ENCODE data around the gene RAD51B. TPM values are rescaled to one million over a fixed set of nuclear protein-coding genes. Genes with fewer than 3 reads are reported as not detected.
"Not testable (repeated sequence)": the region's sequence is repeated elsewhere in the genome, so short reads cannot be mapped to it uniquely, and the experiment has no call there.

Gene RAD51B
- total RNA-seq, 1 donor from 2014 or later = 3.2 TPM

GRCh38 chr14:68281497-68281896 is 461.9 kb downstream of the RAD51B start:
- intact Hi-C loops (cut with micrococcal nuclease) = no loop called here
- DNase-seq = no peak
- ATAC-seq = no peak

DNA sequence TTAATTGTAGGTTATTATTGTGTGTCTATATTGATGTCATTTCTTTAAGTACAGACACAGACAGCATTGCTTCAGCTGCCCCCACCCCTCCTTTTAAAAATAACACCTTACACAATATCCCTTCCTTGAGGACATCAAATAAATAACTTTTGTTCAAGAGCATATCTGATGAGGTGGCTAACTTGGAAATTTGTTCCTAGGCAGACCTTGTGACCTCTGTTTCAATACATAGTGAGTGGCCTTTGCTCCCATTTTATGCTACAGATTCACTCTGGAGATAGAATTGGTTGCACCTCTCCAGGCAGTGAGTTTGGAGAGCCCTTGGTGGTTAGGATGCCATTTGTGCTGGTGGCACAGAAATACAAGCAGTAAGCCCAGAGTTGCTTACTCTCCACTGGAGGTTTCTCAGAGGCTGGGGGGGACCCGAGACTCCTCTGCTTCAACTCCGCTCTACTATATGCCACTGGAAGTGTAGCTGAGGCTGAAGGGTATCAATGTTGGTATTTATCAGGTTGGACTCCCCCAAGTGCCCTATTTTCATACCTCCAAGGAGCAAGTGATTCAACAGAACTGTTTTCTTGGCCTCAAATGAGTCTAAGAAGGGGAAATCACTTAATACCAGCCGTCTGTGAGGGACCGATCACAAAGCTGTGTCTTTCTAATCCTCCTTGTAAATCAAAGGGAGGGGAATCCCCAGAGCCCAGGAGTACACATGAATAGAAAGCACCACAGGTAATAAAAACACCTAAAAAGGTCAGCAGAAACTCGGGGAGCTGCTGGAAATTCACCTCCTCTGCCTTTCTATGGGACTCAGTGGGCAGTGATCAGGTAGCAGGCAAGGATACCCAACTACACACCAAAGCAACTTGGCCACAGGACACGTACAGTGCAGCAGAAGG is 463.1 kb downstream of the RAD51B start:
- DNase-seq (no peak), ATAC-seq (no peak)
- intact Hi-C loops (cut with micrococcal nuclease) = no loop called here

GRCh38 chr14:68283378-68284123 is 464.0 kb downstream of the RAD51B start:
- intact Hi-C loops (cut with micrococcal nuclease) = no loop called here
- ATAC-seq (peak; percentile 63), DNase-seq (peak; percentile 41)

DNA sequence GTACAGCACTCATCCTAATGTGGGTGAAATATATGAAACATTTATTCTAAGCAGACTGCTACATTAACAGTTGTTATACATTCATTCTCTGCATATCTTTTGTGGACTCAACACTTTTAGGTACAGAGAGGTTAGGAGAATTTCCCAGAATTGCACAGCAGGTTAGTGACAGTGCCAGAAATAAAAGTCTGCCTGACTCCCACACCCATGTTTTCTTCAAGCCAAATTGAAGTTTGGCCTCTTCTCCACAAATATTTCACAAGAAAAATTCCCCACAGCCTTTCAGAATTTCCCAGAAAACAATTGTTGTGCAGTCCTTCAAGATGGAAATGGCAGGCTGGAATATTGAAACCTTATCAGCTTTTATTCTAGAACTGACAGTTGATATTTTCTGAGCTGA is 464.8 kb downstream of the RAD51B start:
- DNase-seq (no peak), ATAC-seq (peak; percentile 77)
- intact Hi-C loops (cut with micrococcal nuclease) = no loop called here

DNA sequence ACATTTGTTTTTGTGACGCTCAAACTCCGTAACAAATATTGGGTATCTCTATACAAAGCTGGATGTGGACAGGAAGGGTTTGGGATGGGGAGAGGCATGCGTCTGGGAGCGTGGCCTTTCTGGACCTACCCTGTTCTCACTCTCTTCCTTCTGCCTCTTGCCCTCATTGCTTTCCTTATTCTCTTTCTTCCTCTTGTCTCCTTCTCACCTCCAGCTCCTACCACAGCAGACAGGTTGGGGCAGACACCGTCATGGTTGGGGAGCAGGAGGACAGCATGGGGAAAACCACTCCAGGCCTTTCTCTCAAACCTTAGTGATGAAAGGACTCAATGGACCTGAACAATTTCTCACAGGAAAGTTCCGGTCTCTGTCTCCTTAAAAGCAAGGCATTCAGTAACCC is 465.3 kb downstream of the RAD51B start:
- ATAC-seq = peak; percentile 57
- intact Hi-C loops (cut with micrococcal nuclease) = no loop called here
- no peak for DNase-seq

GRCh38 chr14:68285421-68286179 is 466.0 kb downstream of the RAD51B start:
- ATAC-seq (no peak), DNase-seq (no peak)
- intact Hi-C loops (cut with micrococcal nuclease) = no loop called here

DNA sequence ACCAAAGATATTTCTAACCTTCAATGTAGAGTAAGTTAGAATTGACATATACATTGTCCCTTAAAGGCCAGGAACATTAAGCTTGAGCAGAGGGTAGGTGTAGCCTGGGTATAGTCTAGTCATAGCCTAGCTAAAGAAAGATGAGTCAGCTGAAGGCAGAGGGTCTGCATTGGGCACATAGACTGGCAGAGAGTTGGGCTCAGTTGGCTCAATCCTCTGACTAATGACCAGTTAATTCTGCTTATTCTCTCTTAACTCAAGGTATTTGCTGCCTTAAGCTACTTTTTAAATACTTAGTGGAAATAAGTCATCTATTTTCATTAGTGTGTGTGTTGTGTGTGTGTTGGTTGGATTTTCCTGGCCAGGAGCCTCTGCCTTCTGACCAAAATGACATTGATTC is 467.1 kb downstream of the RAD51B start:
- ATAC-seq (no peak), DNase-seq (no peak)
- intact Hi-C loops (cut with micrococcal nuclease) = no loop called here

DNA sequence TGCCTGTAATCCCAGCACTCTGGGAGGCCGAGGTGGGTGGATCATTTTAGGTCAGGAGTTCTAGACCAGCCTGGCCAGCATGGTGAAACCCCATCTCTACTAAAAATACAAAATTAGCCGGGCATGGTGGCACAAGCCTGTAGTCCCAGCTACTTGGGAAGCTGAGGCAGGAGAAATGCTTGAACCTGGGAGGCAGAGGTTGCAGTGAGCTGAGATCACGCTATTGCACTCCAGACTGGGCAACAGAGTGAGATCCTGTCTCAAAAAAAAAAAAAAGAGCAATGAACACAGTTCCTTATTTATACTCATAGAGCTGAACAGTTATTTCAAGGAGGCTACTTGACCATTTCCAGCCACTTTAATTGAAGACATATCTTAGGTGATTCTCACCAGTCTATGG is 469.9 kb downstream of the RAD51B start:
- ATAC-seq; DNase-seq; intact Hi-C loops (cut with micrococcal nuclease): not testable (repeated sequence)

GRCh38 chr14:68291820-68292219 is 472.2 kb downstream of the RAD51B start:
- DNase-seq = no peak
- intact Hi-C loops (cut with micrococcal nuclease) = no loop called here
- peak; percentile 17 for ATAC-seq

- intact Hi-C loops (cut with micrococcal nuclease) = no loop called here
- DNase-seq = no peak
- no peak for ATAC-seq
These were observed 473.0 kb downstream of the RAD51B start for GRCh38 chr14:68292441-68293215.

DNA sequence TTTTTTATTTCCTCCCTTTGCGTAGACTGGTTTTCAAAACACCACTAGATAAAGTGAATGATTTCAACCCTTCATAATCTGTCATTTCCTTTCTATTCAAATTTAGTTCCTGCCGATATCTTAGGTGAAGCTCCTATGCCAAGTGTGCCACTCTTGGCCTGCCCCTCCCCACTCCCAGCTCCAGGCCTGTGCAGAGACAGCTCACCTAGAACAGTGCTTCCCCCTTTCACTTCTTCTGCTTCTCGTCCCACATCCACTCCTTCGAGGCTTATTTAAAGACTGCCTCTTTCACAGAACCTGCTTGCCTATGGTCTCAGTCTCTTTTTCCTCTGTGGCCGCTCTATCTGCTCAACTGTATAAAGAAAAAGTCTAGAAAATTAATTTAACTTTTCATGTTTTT is 473.8 kb downstream of the RAD51B start:
- DNase-seq (no peak), ATAC-seq (no peak)
- intact Hi-C loops (cut with micrococcal nuclease) = no loop called here

DNA sequence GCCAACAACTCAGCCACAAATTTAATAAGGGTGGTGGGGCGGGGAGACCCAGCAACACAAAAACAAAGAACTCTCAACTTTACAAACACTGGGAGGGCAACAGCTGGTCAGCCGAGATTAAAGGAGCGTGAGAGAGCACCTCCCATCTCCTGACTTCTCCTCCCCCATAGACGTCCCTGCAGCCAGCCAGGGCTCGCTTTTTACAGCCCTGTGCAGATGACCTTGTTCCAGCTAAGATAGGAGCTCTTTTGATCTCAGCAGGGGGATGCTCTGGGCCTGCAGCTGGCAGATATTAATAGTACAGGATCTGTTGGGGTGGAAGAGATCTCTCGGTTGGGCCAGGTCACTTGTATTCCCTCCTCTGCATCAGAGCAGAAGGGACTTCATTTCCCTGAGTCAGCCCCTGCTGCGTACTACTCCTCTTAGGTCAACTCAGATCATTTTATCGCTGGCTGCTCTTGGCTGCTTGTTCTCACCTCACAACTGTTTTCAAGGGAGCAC is 475.8 kb downstream of the RAD51B start:
- intact Hi-C loops (cut with micrococcal nuclease) = no loop called here
- DNase-seq (peak; percentile 47), ATAC-seq (peak; percentile 92)

DNA sequence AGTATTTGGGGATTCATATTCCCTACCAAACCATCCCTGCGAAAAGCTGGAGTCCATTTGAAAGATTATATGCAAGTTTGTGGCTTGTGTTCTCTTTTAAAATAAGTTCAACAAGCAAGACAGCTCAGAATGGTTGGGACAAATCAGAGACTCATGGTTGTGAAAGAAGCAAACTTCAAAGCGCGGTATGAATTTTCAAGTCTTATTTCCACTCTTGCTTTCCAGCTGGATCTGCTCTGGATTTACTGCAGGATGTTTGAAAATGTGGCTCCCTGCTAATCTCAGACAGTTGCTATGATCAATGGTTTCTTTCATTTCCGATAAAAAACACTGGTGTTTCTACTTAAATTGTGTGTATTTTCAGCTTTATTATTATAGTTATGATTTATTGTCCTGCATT is 477.5 kb downstream of the RAD51B start:
- DNase-seq = no peak
- intact Hi-C loops (cut with micrococcal nuclease) = no loop called here
- no peak for ATAC-seq

- ATAC-seq = no peak
- no peak for DNase-seq
- intact Hi-C loops (cut with micrococcal nuclease) = no loop called here
These were observed 478.4 kb downstream of the RAD51B start for GRCh38 chr14:68297876-68298468.

DNA sequence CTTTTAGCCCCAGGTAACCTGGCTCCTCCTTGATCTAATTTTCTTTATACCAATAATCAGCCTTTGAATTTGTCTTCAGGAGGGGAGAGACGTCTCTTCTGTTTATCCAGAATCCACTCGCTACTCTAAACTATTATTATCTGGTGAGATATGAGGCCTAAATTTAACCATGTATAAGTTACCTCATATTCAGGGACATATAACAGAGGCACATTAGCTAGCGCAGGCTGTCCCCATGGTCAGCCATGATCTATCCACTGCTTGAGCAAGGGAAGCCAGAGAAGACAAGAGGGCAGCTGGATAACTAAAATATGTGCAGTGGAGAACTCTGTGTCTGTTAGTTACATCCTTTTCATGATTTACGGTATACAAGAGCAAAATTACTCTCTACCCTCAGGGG is 481.0 kb downstream of the RAD51B start:
- DNase-seq (no peak), ATAC-seq (no peak)
- intact Hi-C loops (cut with micrococcal nuclease) = no loop called here

GRCh38 chr14:68301219-68301618 is 481.6 kb downstream of the RAD51B start:
- ATAC-seq = no peak
- intact Hi-C loops (cut with micrococcal nuclease) = no loop called here
- no peak for DNase-seq

DNA sequence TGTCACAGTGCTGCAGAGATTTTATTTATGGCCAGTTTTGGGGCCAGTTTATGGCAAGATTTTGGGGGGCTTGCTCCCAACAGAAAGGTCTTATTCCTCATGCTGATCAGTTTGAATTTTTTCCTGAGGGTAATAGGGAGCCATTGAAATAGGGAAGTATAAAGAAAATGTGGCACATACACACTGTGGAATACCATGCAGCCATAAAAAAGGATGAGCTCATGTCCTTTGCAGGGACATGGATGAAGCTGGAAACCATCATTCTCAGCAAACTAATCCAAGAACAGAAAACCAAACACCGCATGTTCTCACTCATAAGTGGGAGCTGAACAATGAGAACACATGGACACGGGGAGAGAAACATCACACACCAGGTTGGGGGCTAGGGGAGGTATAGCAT is 483.4 kb downstream of the RAD51B start:
- ATAC-seq; intact Hi-C loops (cut with micrococcal nuclease); DNase-seq: not testable (repeated sequence)

DNA sequence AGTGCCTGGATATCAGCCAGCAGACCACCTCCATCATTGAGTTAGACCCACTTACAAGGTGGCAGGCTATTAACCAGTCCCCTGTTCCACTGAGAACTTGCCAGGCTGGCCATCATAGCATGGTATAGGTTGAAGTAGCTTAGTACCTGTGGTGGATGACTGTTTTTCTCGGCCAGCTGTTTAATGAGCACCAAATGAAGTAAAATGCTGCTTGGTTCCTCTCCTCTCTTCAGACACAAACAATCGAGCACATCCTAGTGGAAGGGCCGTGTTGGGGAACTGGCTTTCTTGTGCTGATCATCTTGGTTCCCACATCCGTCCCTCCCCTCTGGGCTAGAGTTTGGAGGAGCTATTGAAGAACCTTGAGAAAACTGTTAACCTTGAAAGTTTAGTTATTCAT is 486.2 kb downstream of the RAD51B start:
- intact Hi-C loops (cut with micrococcal nuclease) = no loop called here
- ATAC-seq (no peak), DNase-seq (no peak)

Measured in left ventricle myocardium superior (tissue), 1 donor.